Stimulated activated naive CD4-positive, alpha-beta T cell treated with Interleukin-2 at 50 U/mL for 16 hours (primary cell): ENCODE data around the gene CFAP45.
A peak's percentile ranks its signal among the peaks of the same experiment; 100 is the strongest.

Experiments
- DNase-seq: peaks from one replicate; lab custom pipeline; 2025; lab: John Stamatoyannopoulos, UW

Gene CFAP45

GRCh38 chr1:159900086-159900680 is at the start of gene CFAP45:
TSS of gene CFAP45 (minus strand) at chr1:159900165. CDS start at chr1:159900098, 67 bp downstream.
- DNase-seq: no peak

- DNase-seq: no peak
These were observed 49.2 kb upstream of the CFAP45 start for GRCh38 chr1:159949123-159949522.

GRCh38 chr1:159947942-159948341 is 48.0 kb upstream of the CFAP45 start:
- no peak for DNase-seq

- no peak for DNase-seq
These were observed 46.5 kb upstream of the CFAP45 start for GRCh38 chr1:159946242-159947187.

- peak; percentile 56 for DNase-seq
These were observed 45.7 kb upstream of the CFAP45 start, which contains the start of gene IGSF9 for GRCh38 chr1:159945483-159946241. TSS of gene IGSF9 (minus strand) at chr1:159945613. CDS start at chr1:159943454, 2,159 bp downstream.

GRCh38 chr1:159944623-159945455 is 44.9 kb upstream of the CFAP45 start:
- DNase-seq: no peak

- no peak for DNase-seq
These were observed 44.1 kb upstream of the CFAP45 start for GRCh38 chr1:159943908-159944622.

GRCh38 chr1:159943278-159943640 is 43.3 kb upstream of the CFAP45 start:
- no peak for DNase-seq

- DNase-seq: no peak
These were observed 42.8 kb upstream of the CFAP45 start for GRCh38 chr1:159942632-159943277.

- no peak for DNase-seq
These were observed 41.9 kb upstream of the CFAP45 start for GRCh38 chr1:159941591-159942560.

GRCh38 chr1:159941141-159941540 is 41.2 kb upstream of the CFAP45 start:
- DNase-seq: no peak

GRCh38 chr1:159940006-159940620 is 40.1 kb upstream of the CFAP45 start:
- no peak for DNase-seq

- no peak for DNase-seq
These were observed 39.7 kb upstream of the CFAP45 start for GRCh38 chr1:159939678-159940002.

- DNase-seq: no peak
These were observed 39.1 kb upstream of the CFAP45 start for GRCh38 chr1:159938905-159939677.

GRCh38 chr1:159938211-159938852 is 38.4 kb upstream of the CFAP45 start:
- DNase-seq: no peak

- DNase-seq: no peak
These were observed 37.2 kb upstream of the CFAP45 start for GRCh38 chr1:159937054-159937750.
